ENCODE measurements around the gene GLRX5.
A peak's percentile ranks its signal among the peaks of the same experiment; 100 is the strongest.
"Not testable (repeated sequence)": the region's sequence is repeated elsewhere in the genome, so short reads cannot be mapped to it uniquely, and the experiment has no call there.

GLRX5 gene

DNA sequence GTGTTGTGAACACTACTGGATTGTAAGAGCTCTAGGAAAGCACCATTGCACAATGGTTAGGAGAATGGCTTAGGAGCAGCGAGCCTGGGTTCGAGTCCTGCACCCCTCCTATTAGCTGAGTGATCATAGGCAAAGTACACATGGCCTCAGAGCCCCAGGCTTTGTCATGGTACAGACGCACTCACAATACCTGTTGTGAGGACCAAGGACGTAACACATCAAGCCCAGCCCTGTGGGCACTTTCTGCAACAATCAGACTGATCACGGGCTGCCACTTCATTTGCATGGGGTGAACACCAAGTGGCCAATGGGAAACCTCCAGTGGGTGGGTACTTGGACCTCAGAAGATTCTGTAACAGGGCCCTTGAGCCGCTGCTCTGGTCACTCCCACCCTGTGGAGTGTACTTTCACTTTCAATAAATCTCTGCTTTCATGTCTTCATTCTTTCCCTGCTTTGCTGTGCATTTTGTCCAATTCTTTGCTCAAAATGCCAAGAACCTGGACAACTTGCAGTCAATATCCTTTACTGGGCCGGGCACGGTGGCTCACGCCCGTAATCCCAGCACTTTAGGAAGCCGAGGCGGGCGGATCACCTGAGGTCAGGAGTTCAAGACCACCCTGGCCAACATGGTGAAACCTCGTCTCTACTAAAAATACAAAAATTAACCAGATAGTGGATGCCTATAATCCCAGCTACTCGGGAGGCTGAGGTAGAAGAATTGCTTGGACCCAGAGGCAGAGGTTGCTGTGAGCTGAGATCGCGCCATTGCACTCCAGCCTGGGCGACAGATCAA, 28.2 kb downstream of the GLRX5 start:
- no peak for DNase-seq

DNA sequence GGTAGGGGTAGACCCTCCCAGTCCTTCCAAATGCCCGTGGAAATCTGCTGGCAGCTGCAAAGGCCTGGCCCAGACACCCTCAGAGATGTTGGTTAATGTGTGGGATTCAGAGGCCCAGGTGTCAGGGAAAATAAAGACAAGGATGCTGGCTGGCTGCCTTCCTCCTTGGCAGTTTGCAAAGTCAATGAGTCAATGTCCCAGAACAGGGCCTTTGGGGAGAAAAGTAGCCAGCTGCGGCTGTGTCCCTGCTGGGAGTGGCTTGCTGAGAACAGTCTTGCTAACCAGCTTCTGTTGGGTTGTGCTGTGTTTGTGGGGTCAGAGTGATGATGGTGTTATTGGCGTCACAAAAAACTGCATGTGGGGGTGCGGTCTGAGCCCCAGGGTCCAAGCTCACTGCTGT, 29.2 kb downstream of the GLRX5 start:
- no peak for DNase-seq

GRCh38 chr14:95569440-95569839, 34.6 kb downstream of the GLRX5 start:
- DNase-seq = peak; percentile 56

GRCh38 chr14:95573313-95573712, 38.5 kb downstream of the GLRX5 start:
- no peak for DNase-seq

- no peak for DNase-seq
Observed at GRCh38 chr14:95575840-95576473, 41.1 kb downstream of the GLRX5 start.

DNA sequence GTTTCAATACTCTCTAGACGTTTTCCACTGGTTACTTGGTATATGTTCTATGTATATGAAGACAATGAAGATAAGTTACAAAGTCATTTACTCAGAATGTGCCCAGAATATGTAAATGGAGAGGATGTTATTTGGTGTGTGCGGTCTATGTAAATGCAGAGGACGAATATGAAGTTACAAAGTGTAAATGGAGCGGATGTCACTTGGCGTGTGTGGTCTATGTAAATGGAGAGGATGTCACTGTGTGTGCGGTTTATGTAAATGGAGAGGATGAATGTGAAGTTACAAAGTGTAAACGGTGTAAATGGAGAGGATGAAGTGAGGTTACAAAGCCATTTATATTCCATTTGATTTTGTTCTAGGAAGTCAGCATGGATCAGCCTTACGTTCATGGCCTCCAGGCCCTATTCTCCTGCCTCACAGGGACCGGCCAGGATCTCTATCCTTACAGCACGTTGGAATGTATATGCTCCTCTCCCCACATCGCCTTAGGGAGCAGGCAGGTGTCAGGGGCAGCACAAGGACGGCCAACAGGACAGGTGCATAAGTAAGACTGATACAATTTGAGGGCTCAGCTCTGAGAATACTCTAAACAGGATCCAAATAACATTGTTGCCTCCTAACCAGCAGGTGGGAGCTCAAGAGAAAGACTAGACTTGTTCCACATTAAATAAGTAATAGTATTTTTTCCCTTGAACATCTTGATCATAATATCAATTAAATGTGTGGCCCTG, 42.4 kb downstream of the GLRX5 start:
- DNase-seq = no peak

DNA sequence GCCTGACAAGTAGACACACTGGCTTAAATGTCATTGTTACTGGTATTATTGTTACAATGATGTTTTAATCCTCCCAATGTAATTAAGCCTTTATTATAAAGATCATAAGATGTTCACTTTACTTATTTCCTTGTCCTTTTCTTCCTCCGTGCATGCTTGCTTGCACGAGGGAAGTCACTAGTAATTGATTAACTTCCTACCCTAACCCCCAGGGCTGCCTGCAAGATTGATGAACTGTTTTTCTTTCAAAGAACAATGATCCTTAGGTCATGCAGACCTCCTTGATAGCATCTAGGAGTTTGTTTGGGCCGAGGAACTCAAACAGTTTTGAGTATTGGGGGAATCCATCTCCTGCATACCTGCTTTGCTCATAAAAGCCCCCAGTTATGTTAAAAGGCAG, 43.0 kb downstream of the GLRX5 start:
- no peak for DNase-seq

GRCh38 chr14:95583836-95584617, 49.2 kb downstream of the GLRX5 start:
- DNase-seq = not testable (repeated sequence)

GRCh38 chr14:95585953-95586620, 51.2 kb downstream of the GLRX5 start:
- no peak for DNase-seq

DNA sequence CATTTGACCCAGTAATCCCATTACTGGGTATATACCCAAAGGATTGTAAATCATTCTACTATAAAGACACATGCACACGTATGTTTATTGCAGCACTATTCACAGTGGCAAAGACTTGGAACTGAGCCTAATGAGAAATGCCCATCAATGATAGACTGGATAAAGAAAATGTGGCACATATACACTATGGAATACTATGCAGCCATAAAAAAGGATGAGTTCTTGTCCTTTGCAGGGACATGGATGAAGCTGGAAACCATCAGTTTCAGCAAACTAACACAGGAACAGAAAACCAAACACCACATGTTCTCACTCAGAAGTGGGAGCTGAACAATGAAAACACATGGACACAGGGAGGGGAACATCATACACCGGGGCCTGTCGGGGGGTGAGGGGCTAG, 56.3 kb downstream of the GLRX5 start:
- not testable (repeated sequence) for DNase-seq
